Endometrial microvascular endothelial cells (primary cell): ENCODE results near the gene ARFIP2. TPM values are rescaled to one million over a fixed set of nuclear protein-coding genes. Genes with fewer than 3 reads are reported as not detected.
"Not testable (repeated sequence)": the region's sequence is repeated elsewhere in the genome, so short reads cannot be mapped to it uniquely, and the experiment has no call there.

Experiments
- in situ Hi-C: cut with HindIII; loops from 2 replicates; pipeline ENCODE4 v1.10.0; 2017; ENCODE audit warnings: low sequenced_read_pairs, low pct_unique_long_range_greater_than_20kb; ENCODE audit errors: inconsistent ontology term
- total RNA-seq: library from RNA; depleted of rRNA; stranded (reverse); fragments of >200 nt; gene quantifications from one replicate; pipeline ENCODE4 v1.2.3, GENCODE V29; 2015; ENCODE audit errors: inconsistent ontology term

Gene ARFIP2
- total RNA-seq, result 51.8 TPM

- in situ Hi-C loops, result no loop called here
Observed at GRCh38 chr11:6481012-6481923, at the start of gene ARFIP2, which contains the start of gene TIMM10B. Gene ARFIP2, minus strand, starts transcription at chr11:6481331. Its CDS starts 910 bp downstream, at chr11:6480421. Gene TIMM10B, plus strand, starts transcription at chr11:6481501. Its CDS starts 16 bp downstream, at chr11:6481517.

- in situ Hi-C loops, result no loop called here
Observed at GRCh38 chr11:6530848-6531247, 49.7 kb upstream of the ARFIP2 start.

GRCh38 chr11:6529266-6529665 lies 48.1 kb upstream of the ARFIP2 start:
- in situ Hi-C loops, result no loop called here

- in situ Hi-C loops, result no loop called here
Observed at GRCh38 chr11:6526411-6527135, 45.4 kb upstream of the ARFIP2 start.

- in situ Hi-C loops, result no loop called here
Observed at GRCh38 chr11:6523253-6523652, 42.1 kb upstream of the ARFIP2 start.

- in situ Hi-C loops, result not testable (repeated sequence)
Observed at GRCh38 chr11:6521946-6522345, 40.8 kb upstream of the ARFIP2 start.

- in situ Hi-C loops, result no loop called here
Observed at GRCh38 chr11:6520265-6520664, 39.1 kb upstream of the ARFIP2 start.

- in situ Hi-C loops, result no loop called here
Observed at GRCh38 chr11:6516865-6517264, 35.7 kb upstream of the ARFIP2 start.

GRCh38 chr11:6505577-6506240 lies 24.6 kb upstream of the ARFIP2 start:
- in situ Hi-C loops, result no loop called here

- in situ Hi-C loops, result no loop called here
Observed at GRCh38 chr11:6504166-6504565, 23.0 kb upstream of the ARFIP2 start.

GRCh38 chr11:6502382-6502781 lies 21.3 kb upstream of the ARFIP2 start:
- in situ Hi-C loops, result no loop called here

GRCh38 chr11:6498544-6498943 lies 17.4 kb upstream of the ARFIP2 start:
- in situ Hi-C loops, result no loop called here

GRCh38 chr11:6498121-6498520 lies 17.0 kb upstream of the ARFIP2 start:
- in situ Hi-C loops, result no loop called here

- in situ Hi-C loops, result no loop called here
Observed at GRCh38 chr11:6497069-6497839, 16.1 kb upstream of the ARFIP2 start, which contains the start of gene DNHD1. Gene DNHD1, plus strand, starts transcription at chr11:6497280. Its CDS starts 936 bp downstream, at chr11:6498216.

- in situ Hi-C loops, result loop anchor here (5.0 kb wide), 1 partner anchor 47 kb away; the partner anchor contains the start of gene HPX
Observed at GRCh38 chr11:6489306-6489705, 8.2 kb upstream of the ARFIP2 start.

GRCh38 chr11:6488821-6489220 lies 7.7 kb upstream of the ARFIP2 start:
- in situ Hi-C loops, result loop anchor here (5.0 kb wide), 1 partner anchor 47 kb away; the partner anchor contains the start of gene HPX

- in situ Hi-C loops, result loop anchor here (5.0 kb wide), 1 partner anchor 46 kb away; the partner anchor contains the start of gene HPX
Observed at GRCh38 chr11:6488342-6488741, 7.2 kb upstream of the ARFIP2 start.

- in situ Hi-C loops, result loop anchor here (5.0 kb wide), 1 partner anchor 45 kb away; the partner anchor contains the start of gene HPX
Observed at GRCh38 chr11:6486938-6487337, 5.8 kb upstream of the ARFIP2 start.
